ENCODE data around the gene PDE4C. TPM values are rescaled to one million over a fixed set of nuclear protein-coding genes. Genes with fewer than 3 reads are reported as not detected.

PDE4C gene
- total and polyA plus RNA-seq, 9 of the 15 experiments (the other 6 are each of a cell fraction or from before 2014, with no cell fraction given) = 0.04 to 0.91 (median 0.20) TPM; not detected in 1

- TF ChIP-seq JUND (IDR thresholded peaks at IDR 0.05; ENCODE audit: borderline replicate concordance, low read depth, low read length) (no peak), JUND (tag; IDR thresholded peaks at IDR 0.05; ENCODE audit: borderline replicate concordance, low read depth, low read length) (no peak), EWSR1 (IDR thresholded peaks at IDR 0.05; ENCODE audit: borderline replicate concordance, low read depth, partially characterized antibody) (no peak), NEUROD1 (IDR thresholded peaks at IDR 0.05; ENCODE audit: borderline replicate concordance, low read depth, low read length, partially characterized antibody) (no peak), BCLAF1 (IDR thresholded peaks at IDR 0.05; ENCODE audit: borderline replicate concordance in 1 of 2, control insufficient read depth in 1 of 2, low read depth in 2 of 2, low read length in 1 of 2) (no peak), DPF2 (IDR thresholded peaks at IDR 0.05) (no peak), ZNF740 (CRISPR knock-in tag; IDR thresholded peaks at IDR 0.05) (no peak), ZNF740 (tag; IDR thresholded peaks at IDR 0.05) (peak in 1 of 2 experiments; percentile 59; a peak in 1 of 4 replicates), ARHGAP35 (IDR thresholded peaks at IDR 0.05; ENCODE audit: partially characterized antibody) (no peak), ZNF41 (CRISPR knock-in tag; conservative IDR thresholded peaks at IDR 0.05) (no peak), RHOXF2B (CRISPR knock-in tag; conservative IDR thresholded peaks at IDR 0.05) (no peak), ZNF324 (CRISPR knock-in tag; IDR thresholded peaks at IDR 0.05) (no peak), ATF6 (CRISPR knock-in tag; IDR thresholded peaks at IDR 0.05) (peak; percentile 95; the same call in 1 of the 2 replicates), TBP (optimal IDR thresholded peaks at IDR 0.05; ENCODE audit: low read depth, low read length) (no peak), FOXO4 (CRISPR knock-in tag; IDR thresholded peaks at IDR 0.05) (no peak), ZNF511 (CRISPR knock-in tag; IDR thresholded peaks at IDR 0.05) (peak; percentile 99), ZNF174 (CRISPR knock-in tag; IDR thresholded peaks at IDR 0.05) (no peak), ZNF398 (CRISPR knock-in tag; IDR thresholded peaks at IDR 0.05) (no peak)
Measured at GRCh38 chr19:18233224-18233825, 7.1 kb upstream of the PDE4C start (continued).
